ENCODE results near the gene BIN1.

BIN1 gene

GRCh38 chr2:127074358-127074757 is 32.6 kb downstream of the BIN1 start:
- DNase-seq, result no peak

- DNase-seq, result no peak
Measured at GRCh38 chr2:127072970-127073369, 34.0 kb downstream of the BIN1 start.

GRCh38 chr2:127072396-127072795 is 34.6 kb downstream of the BIN1 start:
- DNase-seq, result no peak

GRCh38 chr2:127071901-127072328 is 35.0 kb downstream of the BIN1 start:
- DNase-seq, result no peak

- no peak for DNase-seq
Measured at GRCh38 chr2:127070221-127070620, 36.7 kb downstream of the BIN1 start.

GRCh38 chr2:127069536-127069935 is 37.4 kb downstream of the BIN1 start:
- DNase-seq, result no peak

- DNase-seq, result no peak
Measured at GRCh38 chr2:127069003-127069402, 38.0 kb downstream of the BIN1 start.

GRCh38 chr2:127068351-127068741 is 38.6 kb downstream of the BIN1 start:
- DNase-seq, result no peak

GRCh38 chr2:127067620-127068350 is 39.2 kb downstream of the BIN1 start:
- DNase-seq, result peak; percentile 13

GRCh38 chr2:127066942-127067341 is 40.0 kb downstream of the BIN1 start:
- DNase-seq, result no peak

GRCh38 chr2:127065940-127066318 is 41.0 kb downstream of the BIN1 start:
- DNase-seq, result no peak

GRCh38 chr2:127065299-127065939 is 41.5 kb downstream of the BIN1 start:
- no peak for DNase-seq

- no peak for DNase-seq
Measured at GRCh38 chr2:127064642-127065250, 42.2 kb downstream of the BIN1 start.

GRCh38 chr2:127063701-127064590 is 43.0 kb downstream of the BIN1 start:
- DNase-seq, result no peak

- DNase-seq, result no peak
Measured at GRCh38 chr2:127061375-127062273, 45.3 kb downstream of the BIN1 start.

- no peak for DNase-seq
Measured at GRCh38 chr2:127060264-127060945, 46.5 kb downstream of the BIN1 start.

- DNase-seq, result no peak
Measured at GRCh38 chr2:127059559-127059958, 47.4 kb downstream of the BIN1 start.

- DNase-seq, result no peak
Measured at GRCh38 chr2:127058954-127059252, 48.1 kb downstream of the BIN1 start.

GRCh38 chr2:127058246-127058953 is 48.6 kb downstream of the BIN1 start:
- no peak for DNase-seq

- DNase-seq, result no peak
Measured at GRCh38 chr2:127057371-127058245, 49.3 kb downstream of the BIN1 start.

Measured in NCI-H69 (cell line).